ENCODE data around the gene SIRT3.

SIRT3 gene

GRCh38 chr11:252666-253065 is 16.5 kb upstream of the SIRT3 start:
- H3K4me1 ChIP-seq (ENCODE audit: control insufficient read depth, insufficient read depth, low read depth, low read length), result no peaks in the 10 kb centered on the region
- H2AFZ ChIP-seq (ENCODE audit: low read depth, low read length), result no peak overlapping the region
- no peak overlapping the region for H3K4me2 ChIP-seq (ENCODE audit: low read length, poor library complexity, severe bottlenecking)
- peaks cover 46 to 61% of the 10 kb centered on the region in 2 experiments for H3K36me3 ChIP-seq (ENCODE audit: control insufficient read depth in 1 of 2, insufficient read depth in 2 of 2, low read depth in 1 of 2, low read length in 2 of 2)
- no peak overlapping the region for H4K8ac ChIP-seq (ENCODE audit: low read length)
- no peak overlapping the region for H3K4ac ChIP-seq (ENCODE audit: low read depth in 1 of 2, low read length in 2 of 2)
- H3K18ac ChIP-seq (ENCODE audit: low read depth in 1 of 2, low read length in 2 of 2), result no peak overlapping the region
- no peak overlapping the region for H3K14ac ChIP-seq (ENCODE audit: low read length in 2 of 2)
- no peak overlapping the region for H3K9ac ChIP-seq (ENCODE audit: low read length)
- no peak overlapping the region for H4K91ac ChIP-seq (ENCODE audit: low read length)
- peaks cover 10% of the 10 kb centered on the region for H3K79me1 ChIP-seq (replicated peaks; ENCODE audit: low read length, poor library complexity, severe bottlenecking)
- H3K9me3 ChIP-seq (ENCODE audit: control insufficient read depth, low read length), result no peaks in the 10 kb centered on the region
- WGBS, result 97% methylated on average over 6 of the region's 8 CpGs
- H3K4me3 ChIP-seq (ENCODE audit: insufficient read depth in 1 of 2, low read depth in 1 of 2, low read length in 2 of 2), result no peak overlapping the region
- peaks cover 0 to 7% of the 10 kb centered on the region in 2 experiments for H3K27me3 ChIP-seq (ENCODE audit: control insufficient read depth in 1 of 2, insufficient read depth in 1 of 2, low read length in 2 of 2)
- H3K23ac ChIP-seq (ENCODE audit: low read length in 2 of 2), result no peak overlapping the region
- no peak overlapping the region for H2BK120ac ChIP-seq (ENCODE audit: low read depth, low read length)
- H2AK5ac ChIP-seq (ENCODE audit: low read length, severe bottlenecking), result no peak overlapping the region
- H2BK15ac ChIP-seq (ENCODE audit: low read depth, poor library complexity, severe bottlenecking), result no peak overlapping the region
- H2BK12ac ChIP-seq (ENCODE audit: low read length in 2 of 2), result no peak overlapping the region
- H2BK5ac ChIP-seq (ENCODE audit: low read depth, low read length, poor library complexity, severe bottlenecking), result no peak overlapping the region
- DNase-seq, result no peak
- H3K27ac ChIP-seq (ENCODE audit: low read length, poor library complexity, severe bottlenecking), result no peak overlapping the region

GRCh38 chr11:251550-251949 is 15.4 kb upstream of the SIRT3 start:
- no peak overlapping the region for H2BK12ac ChIP-seq (ENCODE audit: low read length in 2 of 2)
- H2BK5ac ChIP-seq (ENCODE audit: low read depth, low read length, poor library complexity, severe bottlenecking), result no peak overlapping the region
- H3K9me3 ChIP-seq (ENCODE audit: control insufficient read depth, low read length), result no peaks in the 10 kb centered on the region
- no peak overlapping the region for H3K4ac ChIP-seq (ENCODE audit: low read depth in 1 of 2, low read length in 2 of 2)
- H3K18ac ChIP-seq (ENCODE audit: low read depth in 1 of 2, low read length in 2 of 2), result no peak overlapping the region
- H2BK120ac ChIP-seq (ENCODE audit: low read depth, low read length), result no peak overlapping the region
- H3K4me1 ChIP-seq (ENCODE audit: control insufficient read depth, insufficient read depth, low read depth, low read length), result no peaks in the 10 kb centered on the region
- no peak overlapping the region for H2BK15ac ChIP-seq (ENCODE audit: low read depth, poor library complexity, severe bottlenecking)
- H4K8ac ChIP-seq (ENCODE audit: low read length), result no peak overlapping the region
- H3K79me1 ChIP-seq (replicated peaks; ENCODE audit: low read length, poor library complexity, severe bottlenecking), result peaks cover 10% of the 10 kb centered on the region
- DNase-seq, result no peak
- H2AK5ac ChIP-seq (ENCODE audit: low read length, severe bottlenecking), result no peak overlapping the region
- H3K27ac ChIP-seq (ENCODE audit: low read length, poor library complexity, severe bottlenecking), result no peak overlapping the region
- 93% methylated on average over 10 of the region's 10 CpGs for WGBS
- no peak overlapping the region for H3K23ac ChIP-seq (ENCODE audit: low read length in 2 of 2)
- H3K36me3 ChIP-seq (ENCODE audit: control insufficient read depth in 1 of 2, insufficient read depth in 2 of 2, low read depth in 1 of 2, low read length in 2 of 2), result peaks cover 50 to 73% of the 10 kb centered on the region in 2 experiments
- no peak overlapping the region for H3K14ac ChIP-seq (ENCODE audit: low read length in 2 of 2)
- no peak overlapping the region for H2AFZ ChIP-seq (ENCODE audit: low read depth, low read length)
- no peak overlapping the region for H3K4me3 ChIP-seq (ENCODE audit: insufficient read depth in 1 of 2, low read depth in 1 of 2, low read length in 2 of 2)
- H3K27me3 ChIP-seq (ENCODE audit: control insufficient read depth in 1 of 2, insufficient read depth in 1 of 2, low read length in 2 of 2), result no peaks in the 10 kb centered on the region
- H3K9ac ChIP-seq (ENCODE audit: low read length), result no peak overlapping the region
- no peak overlapping the region for H3K4me2 ChIP-seq (ENCODE audit: low read length, poor library complexity, severe bottlenecking)
- H4K91ac ChIP-seq (ENCODE audit: low read length), result no peak overlapping the region

GRCh38 chr11:250740-251299 is 14.7 kb upstream of the SIRT3 start:
- Histone ChIP-seq H3K36me3 (ENCODE audit: control insufficient read depth in 1 of 2, insufficient read depth in 2 of 2, low read depth in 1 of 2, low read length in 2 of 2) (peaks cover 56 to 80% of the 10 kb centered on the region in 2 experiments), H3K79me1 (replicated peaks; ENCODE audit: low read length, poor library complexity, severe bottlenecking) (peaks cover 13% of the 10 kb centered on the region), H3K27me3 (ENCODE audit: control insufficient read depth in 1 of 2, insufficient read depth in 1 of 2, low read length in 2 of 2) (no peaks in the 10 kb centered on the region), H2BK120ac (ENCODE audit: low read depth, low read length) (no peak overlapping the region), H3K4me1 (ENCODE audit: control insufficient read depth, insufficient read depth, low read depth, low read length) (no peaks in the 10 kb centered on the region), H2BK5ac (ENCODE audit: low read depth, low read length, poor library complexity, severe bottlenecking) (no peak overlapping the region), H3K23ac (ENCODE audit: low read length in 2 of 2) (no peak overlapping the region), H3K27ac (ENCODE audit: low read length, poor library complexity, severe bottlenecking) (no peak overlapping the region), H2BK12ac (ENCODE audit: low read length in 2 of 2) (peak overlapping the region in 1 of 2 experiments; percentile 85), H2AFZ (ENCODE audit: low read depth, low read length) (no peak overlapping the region), H3K4me2 (ENCODE audit: low read length, poor library complexity, severe bottlenecking) (no peak overlapping the region), H3K9me3 (ENCODE audit: control insufficient read depth, low read length) (no peaks in the 10 kb centered on the region), H4K8ac (ENCODE audit: low read length) (no peak overlapping the region), H4K91ac (ENCODE audit: low read length) (no peak overlapping the region), H3K9ac (ENCODE audit: low read length) (no peak overlapping the region), H3K18ac (ENCODE audit: low read depth in 1 of 2, low read length in 2 of 2) (no peak overlapping the region), H3K14ac (ENCODE audit: low read length in 2 of 2) (no peak overlapping the region), H3K4ac (ENCODE audit: low read depth in 1 of 2, low read length in 2 of 2) (no peak overlapping the region), H2AK5ac (ENCODE audit: low read length, severe bottlenecking) (no peak overlapping the region), H3K4me3 (ENCODE audit: insufficient read depth in 1 of 2, low read depth in 1 of 2, low read length in 2 of 2) (no peak overlapping the region), H2BK15ac (ENCODE audit: low read depth, poor library complexity, severe bottlenecking) (no peak overlapping the region)
- WGBS, result 79% methylated on average over 10 of the region's 10 CpGs
- DNase-seq, result peak; percentile 68

GRCh38 chr11:250274-250673 is 14.1 kb upstream of the SIRT3 start:
- H2BK15ac ChIP-seq (ENCODE audit: low read depth, poor library complexity, severe bottlenecking), result no peak overlapping the region
- H3K4me2 ChIP-seq (ENCODE audit: low read length, poor library complexity, severe bottlenecking), result no peak overlapping the region
- H2BK12ac ChIP-seq (ENCODE audit: low read length in 2 of 2), result no peak overlapping the region
- no peak overlapping the region for H3K27ac ChIP-seq (ENCODE audit: low read length, poor library complexity, severe bottlenecking)
- no peak overlapping the region for H4K8ac ChIP-seq (ENCODE audit: low read length)
- peaks cover 15% of the 10 kb centered on the region for H3K79me1 ChIP-seq (replicated peaks; ENCODE audit: low read length, poor library complexity, severe bottlenecking)
- no peak overlapping the region for H3K23ac ChIP-seq (ENCODE audit: low read length in 2 of 2)
- H3K4me3 ChIP-seq (ENCODE audit: insufficient read depth in 1 of 2, low read depth in 1 of 2, low read length in 2 of 2), result no peak overlapping the region
- no peaks in the 10 kb centered on the region for H3K4me1 ChIP-seq (ENCODE audit: control insufficient read depth, insufficient read depth, low read depth, low read length)
- WGBS, result 93% methylated on average over 4 of the region's 5 CpGs
- H3K36me3 ChIP-seq (ENCODE audit: control insufficient read depth in 1 of 2, insufficient read depth in 2 of 2, low read depth in 1 of 2, low read length in 2 of 2), result peaks cover 60 to 85% of the 10 kb centered on the region in 2 experiments
- H2BK5ac ChIP-seq (ENCODE audit: low read depth, low read length, poor library complexity, severe bottlenecking), result no peak overlapping the region
- H2AFZ ChIP-seq (ENCODE audit: low read depth, low read length), result no peak overlapping the region
- H3K27me3 ChIP-seq (ENCODE audit: control insufficient read depth in 1 of 2, insufficient read depth in 1 of 2, low read length in 2 of 2), result no peaks in the 10 kb centered on the region
- no peak overlapping the region for H2BK120ac ChIP-seq (ENCODE audit: low read depth, low read length)
- DNase-seq, result no peak
- no peak overlapping the region for H3K14ac ChIP-seq (ENCODE audit: low read length in 2 of 2)
- H3K4ac ChIP-seq (ENCODE audit: low read depth in 1 of 2, low read length in 2 of 2), result no peak overlapping the region
- no peak overlapping the region for H4K91ac ChIP-seq (ENCODE audit: low read length)
- H3K18ac ChIP-seq (ENCODE audit: low read depth in 1 of 2, low read length in 2 of 2), result no peak overlapping the region
- H2AK5ac ChIP-seq (ENCODE audit: low read length, severe bottlenecking), result no peak overlapping the region
- H3K9me3 ChIP-seq (ENCODE audit: control insufficient read depth, low read length), result no peaks in the 10 kb centered on the region
- H3K9ac ChIP-seq (ENCODE audit: low read length), result no peak overlapping the region

Measured in mesenchymal stem cell (in vitro differentiated cells and primary cell).